ENCODE data around the gene DYSF.
"Not testable (repeated sequence)": the region's sequence is repeated elsewhere in the genome, so short reads cannot be mapped to it uniquely, and the experiment has no call there.

DYSF gene

DNA sequence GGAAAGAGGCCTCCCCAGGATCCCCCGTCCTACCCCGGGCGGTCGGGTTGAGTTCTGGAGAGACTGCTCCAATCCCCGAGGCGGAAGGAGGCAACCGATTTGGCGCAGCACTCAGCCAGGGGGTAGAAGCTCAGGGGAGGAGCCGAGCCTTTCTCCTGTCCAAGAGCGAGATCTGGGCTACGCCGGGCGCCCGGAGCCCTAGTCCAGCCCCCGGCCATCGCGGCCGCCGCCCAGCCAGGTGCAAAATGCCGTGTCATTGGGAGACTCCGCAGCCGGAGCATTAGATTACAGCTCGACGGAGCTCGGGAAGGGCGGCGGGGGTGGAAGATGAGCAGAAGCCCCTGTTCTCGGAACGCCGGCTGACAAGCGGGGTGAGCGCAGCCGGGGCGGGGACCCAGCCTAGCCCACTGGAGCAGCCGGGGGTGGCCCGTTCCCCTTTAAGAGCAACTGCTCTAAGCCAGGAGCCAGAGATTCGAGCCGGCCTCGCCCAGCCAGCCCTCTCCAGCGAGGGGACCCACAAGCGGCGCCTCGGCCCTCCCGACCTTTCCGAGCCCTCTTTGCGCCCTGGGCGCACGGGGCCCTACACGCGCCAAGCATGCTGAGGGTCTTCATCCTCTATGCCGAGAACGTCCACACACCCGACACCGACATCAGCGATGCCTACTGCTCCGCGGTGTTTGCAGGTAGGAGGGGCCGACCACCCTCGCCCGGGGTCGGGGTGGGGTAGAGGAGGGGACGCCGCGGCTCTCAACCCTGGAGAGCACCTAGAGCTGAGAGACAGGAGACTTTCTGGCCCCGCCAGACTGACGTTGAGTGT, at the start of gene DYSF:
Gene DYSF (plus strand): TSS at position 158 of the 817 bp plus-strand sequence.
- no peak for DNase-seq

- no peak for DNase-seq
Measured at GRCh38 chr2:71409611-71410010, 43.8 kb upstream of the DYSF start.

- DNase-seq: no peak
Measured at GRCh38 chr2:71410696-71411095, 42.7 kb upstream of the DYSF start.

DNA sequence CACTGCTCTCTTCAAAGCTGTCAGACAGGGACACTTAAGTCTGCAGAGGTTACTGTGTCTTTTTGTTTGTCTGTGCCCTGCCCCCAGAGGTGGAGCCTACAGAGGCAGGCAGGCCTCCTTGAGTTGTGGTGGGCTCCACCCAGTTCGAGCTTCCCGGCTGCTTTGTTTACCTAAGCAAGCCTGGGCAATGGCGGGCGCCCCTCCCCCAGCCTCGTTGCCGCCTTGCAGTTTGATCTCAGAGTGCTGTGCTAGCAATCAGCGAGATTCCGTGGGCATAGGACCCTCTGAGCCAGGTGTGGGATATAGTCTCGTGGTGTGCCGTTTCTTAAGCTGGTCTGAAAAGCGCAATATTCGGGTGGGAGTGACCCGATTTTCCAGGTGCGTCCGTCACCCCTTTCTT, 36.5 kb upstream of the DYSF start:
- DNase-seq: not testable (repeated sequence)

DNA sequence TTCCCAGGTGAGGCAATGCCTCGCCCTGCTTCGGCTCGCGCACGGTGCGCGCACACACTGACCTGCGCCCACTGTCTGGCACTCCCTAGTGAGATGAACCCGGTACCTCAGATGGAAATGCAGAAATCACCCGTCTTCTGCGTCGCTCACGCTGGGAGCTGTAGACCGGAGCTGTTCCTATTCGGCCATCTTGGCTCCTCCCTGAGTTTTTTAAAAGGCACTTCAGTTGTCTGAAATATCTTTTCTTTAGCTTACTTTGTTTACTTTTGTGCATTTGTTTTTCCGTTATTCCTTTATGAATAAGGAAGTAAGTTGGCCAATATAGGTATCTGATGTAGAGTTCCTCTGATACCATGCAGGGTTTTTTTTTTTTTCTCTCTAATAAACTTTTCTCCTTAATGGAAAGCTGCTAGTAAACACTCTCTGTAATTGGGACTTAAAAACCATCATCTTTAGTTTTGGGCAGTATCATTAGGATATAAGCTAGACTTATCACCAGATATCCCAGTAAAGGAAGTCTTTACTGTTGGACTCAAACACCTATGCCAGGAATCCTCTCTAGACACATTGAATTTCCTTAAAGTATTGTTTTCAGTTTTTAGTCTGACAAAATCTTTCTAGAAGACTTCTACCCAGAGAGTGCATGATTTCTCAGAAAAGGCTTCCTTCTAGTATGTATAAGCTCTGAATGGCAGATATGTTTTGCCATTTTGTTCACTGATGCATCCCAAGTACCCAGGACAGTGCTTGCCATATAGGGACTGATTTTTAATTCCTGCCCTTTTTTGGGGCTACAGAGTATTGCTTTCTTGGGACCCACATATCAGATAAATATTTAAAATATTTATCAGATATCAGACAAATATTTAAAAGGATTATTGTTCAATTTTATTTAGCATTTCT, 35.8 kb upstream of the DYSF start:
- no peak for DNase-seq

- no peak for DNase-seq
Measured at GRCh38 chr2:71419145-71419544, 34.2 kb upstream of the DYSF start.

DNA sequence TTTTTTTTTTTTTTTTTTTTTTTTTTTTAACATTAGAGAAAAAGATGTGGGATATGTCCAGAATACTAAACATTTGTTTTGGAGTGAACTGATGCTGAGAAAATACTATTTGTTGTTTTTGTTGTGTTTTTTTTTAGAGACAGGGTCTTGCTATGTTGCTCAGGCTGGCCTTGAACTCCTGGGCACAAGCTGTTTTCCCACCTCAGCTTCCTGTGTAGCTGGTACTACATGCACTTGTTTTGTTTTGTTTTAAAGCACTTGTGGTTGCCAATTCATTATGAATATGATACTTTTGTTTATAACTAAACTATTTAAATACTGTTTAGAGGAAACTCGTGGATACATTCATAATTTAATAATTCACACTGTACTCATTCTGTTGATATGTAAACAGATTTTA, 33.4 kb upstream of the DYSF start:
- no peak for DNase-seq

- no peak for DNase-seq
Measured at GRCh38 chr2:71422786-71423185, 30.6 kb upstream of the DYSF start.

DNA sequence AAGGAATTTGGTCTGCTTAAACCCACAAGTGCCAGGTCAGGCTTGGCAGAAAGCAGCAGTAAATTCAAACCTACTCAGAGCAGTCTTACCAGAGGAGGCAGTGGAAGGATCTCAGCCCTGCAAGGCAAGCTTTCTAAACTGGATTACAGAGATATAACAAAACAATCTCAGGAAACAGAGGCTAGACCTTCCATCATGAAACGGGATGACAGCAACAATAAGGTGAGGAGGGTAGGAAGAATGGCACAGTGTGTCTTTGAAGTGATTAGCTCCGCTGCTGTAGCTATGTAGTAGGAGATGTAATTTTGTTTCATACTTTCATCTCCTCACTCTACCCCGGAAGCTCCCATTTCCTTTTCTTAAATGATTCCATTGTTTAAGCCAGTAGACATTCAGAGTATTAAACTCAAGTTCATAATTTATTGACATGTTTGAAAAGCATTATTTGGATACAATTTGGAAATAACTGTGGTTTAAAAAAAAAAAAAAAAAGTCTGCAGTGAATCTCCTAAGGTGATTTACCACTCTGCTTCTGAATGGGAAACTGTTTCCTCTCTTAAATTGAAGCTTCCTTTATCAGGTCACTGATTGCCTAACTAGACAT, 29.4 kb upstream of the DYSF start:
- no peak for DNase-seq

GRCh38 chr2:71426721-71427120, 26.6 kb upstream of the DYSF start:
- no peak for DNase-seq

- DNase-seq: no peak
Measured at GRCh38 chr2:71428472-71429383, 24.6 kb upstream of the DYSF start.

GRCh38 chr2:71445142-71445541, 8.2 kb upstream of the DYSF start:
- DNase-seq: not testable (repeated sequence)

GRCh38 chr2:71446505-71446904, 6.9 kb upstream of the DYSF start:
- DNase-seq: no peak

GRCh38 chr2:71449343-71449742, 4.0 kb upstream of the DYSF start:
- DNase-seq: no peak

- DNase-seq: no peak
Measured at GRCh38 chr2:71451705-71452104, 1.7 kb upstream of the DYSF start.

- DNase-seq: no peak
Measured at GRCh38 chr2:71452565-71452964, 796 bp upstream of the DYSF start.

DNA sequence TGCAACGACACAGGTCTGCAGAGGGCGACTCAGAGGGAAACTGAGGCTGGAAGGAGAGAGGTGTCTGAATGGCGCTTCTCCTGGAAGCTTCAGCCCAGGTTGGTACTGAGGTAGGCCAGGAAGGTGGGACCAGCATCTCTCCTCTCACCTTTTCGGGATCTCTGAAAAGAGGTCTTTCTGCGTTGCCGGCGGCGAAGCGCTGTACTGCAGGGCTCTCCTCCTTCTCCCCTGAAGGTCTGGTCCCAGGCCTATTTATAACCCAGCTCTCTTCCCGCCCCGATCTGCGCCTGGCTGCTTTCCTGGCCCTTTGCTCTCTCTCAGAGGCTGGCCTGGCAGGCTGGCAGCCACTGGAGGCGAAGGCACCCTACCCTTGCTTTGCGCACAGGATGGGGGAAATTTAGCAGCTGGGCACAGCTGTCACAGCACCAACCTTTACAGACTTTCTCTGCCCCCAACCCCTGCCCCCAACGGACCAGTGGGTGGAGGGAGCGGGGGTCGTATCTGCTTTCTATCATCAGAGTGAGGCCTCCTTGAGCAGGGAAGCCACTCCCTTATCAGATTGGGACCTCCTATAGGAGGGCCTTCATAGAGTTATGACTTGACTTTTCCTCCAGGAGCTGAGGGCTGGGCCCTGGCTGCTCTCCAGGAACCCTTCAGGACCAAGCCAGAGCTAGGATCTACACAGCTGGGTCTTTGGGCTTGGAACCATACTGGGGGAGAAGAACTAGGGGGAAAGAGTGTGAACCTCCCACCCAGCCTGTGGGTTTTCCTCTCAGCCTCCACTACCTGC, 1.1 kb downstream of the DYSF start:
- no peak for DNase-seq

DNA sequence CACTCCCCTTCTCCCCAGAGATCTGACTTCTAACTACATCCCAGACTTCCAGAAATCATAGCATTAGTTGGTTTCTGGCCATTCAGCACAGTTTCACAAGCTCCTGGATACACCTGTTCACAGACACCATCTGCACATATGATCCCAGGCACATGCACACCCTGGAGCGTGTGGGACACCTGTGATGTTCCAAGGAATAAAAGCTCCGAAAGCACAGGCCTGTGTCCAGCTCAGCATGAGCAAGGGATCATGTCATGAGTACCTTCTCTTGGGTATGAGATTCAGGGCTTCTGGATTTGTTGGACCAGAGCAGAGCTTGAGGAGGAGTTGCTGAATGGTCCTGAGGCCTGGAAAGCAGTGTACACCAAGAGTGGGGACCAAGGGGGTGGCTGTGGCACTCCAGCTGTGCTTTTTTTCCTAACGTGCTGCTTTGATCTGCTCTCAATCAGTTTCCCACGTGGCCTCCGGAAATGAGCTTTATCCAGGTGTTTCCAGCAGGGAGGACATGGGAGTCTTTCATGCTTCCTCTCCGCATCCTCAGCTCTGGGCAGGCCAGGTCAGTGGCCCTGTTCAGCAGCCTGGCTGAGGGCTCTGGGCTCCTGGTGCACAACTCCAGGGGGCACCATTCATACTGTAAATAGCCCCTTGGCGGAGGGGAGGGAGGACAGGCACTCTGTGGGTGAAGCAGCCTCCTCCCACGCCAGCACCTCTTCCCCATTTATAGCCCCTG, 1.8 kb downstream of the DYSF start:
- DNase-seq: no peak

GRCh38 chr2:71455741-71456569, 2.6 kb downstream of the DYSF start:
- DNase-seq: no peak

- DNase-seq: no peak
Measured at GRCh38 chr2:71456617-71457016, 3.3 kb downstream of the DYSF start.
